CD4-positive, alpha-beta T cell treated with Interleukin-6 for 4 hours (primary cell): ENCODE measurements around the gene SCAP.
"Not testable (repeated sequence)": the region's sequence is repeated elsewhere in the genome, so short reads cannot be mapped to it uniquely, and the experiment has no call there.

ENCODE experiments used
- DNase-seq: peaks from one replicate; pipeline ENCODE4 v3.0.0-alpha.2; 2020; ENCODE audit warnings: mixed read lengths

Gene SCAP

GRCh38 chr3:47479826-47480160 is 4.1 kb upstream of the SCAP start:
- DNase-seq = no peak

GRCh38 chr3:47478022-47478421 is 2.3 kb upstream of the SCAP start:
- no peak for DNase-seq

- no peak for DNase-seq
Observed at GRCh38 chr3:47476644-47477199, 981 bp upstream of the SCAP start.

- no peak for DNase-seq
Observed at GRCh38 chr3:47476330-47476626, 537 bp upstream of the SCAP start.

- DNase-seq = no peak
Observed at GRCh38 chr3:47475029-47475569, 642 bp downstream of the SCAP start.

GRCh38 chr3:47473391-47473790 is 2.4 kb downstream of the SCAP start:
- no peak for DNase-seq

- DNase-seq = no peak
Observed at GRCh38 chr3:47469616-47470015, 6.1 kb downstream of the SCAP start.

- not testable (repeated sequence) for DNase-seq
Observed at GRCh38 chr3:47468315-47468714, 7.4 kb downstream of the SCAP start.

GRCh38 chr3:47464588-47464987 is 11.2 kb downstream of the SCAP start:
- DNase-seq = no peak

- DNase-seq = not testable (repeated sequence)
Observed at GRCh38 chr3:47459534-47460085, 16.1 kb downstream of the SCAP start.

GRCh38 chr3:47456984-47457383 is 18.8 kb downstream of the SCAP start:
- no peak for DNase-seq

- DNase-seq = no peak
Observed at GRCh38 chr3:47455806-47456452, 19.8 kb downstream of the SCAP start.

GRCh38 chr3:47452453-47453215 is 23.1 kb downstream of the SCAP start:
- DNase-seq = no peak

GRCh38 chr3:47444103-47444502 is 31.6 kb downstream of the SCAP start:
- no peak for DNase-seq

GRCh38 chr3:47443611-47443995 is 32.1 kb downstream of the SCAP start:
- DNase-seq = no peak

GRCh38 chr3:47441796-47442551 is 33.8 kb downstream of the SCAP start:
- no peak for DNase-seq

- DNase-seq = no peak
Observed at GRCh38 chr3:47440131-47440530, 35.6 kb downstream of the SCAP start.

GRCh38 chr3:47436180-47436579 is 39.6 kb downstream of the SCAP start:
- no peak for DNase-seq

- DNase-seq = no peak
Observed at GRCh38 chr3:47434849-47435248, 40.9 kb downstream of the SCAP start.

GRCh38 chr3:47433796-47434195 is 41.9 kb downstream of the SCAP start:
- no peak for DNase-seq

GRCh38 chr3:47432673-47433072 is 43.1 kb downstream of the SCAP start:
- DNase-seq = no peak

- DNase-seq = no peak
Observed at GRCh38 chr3:47431225-47431624, 44.5 kb downstream of the SCAP start.

GRCh38 chr3:47430606-47431005 is 45.1 kb downstream of the SCAP start:
- DNase-seq = no peak
